ENCODE data around the gene PKP1.
A peak's percentile ranks its signal among the peaks of the same experiment; 100 is the strongest.

- peak; percentile 37 for TF ChIP-seq CTCF (IDR thresholded peaks at IDR 0.05)
- no peak for TF ChIP-seq EZH2 (IDR thresholded peaks at IDR 0.05)
Observed at GRCh38 chr1:201375169-201375568, 91.9 kb downstream of the PKP1 start.
